Neural cell (in vitro differentiated cells): ENCODE measurements around the gene PAN3. TPM values are rescaled to one million over a fixed set of nuclear protein-coding genes. Genes with fewer than 3 reads are reported as not detected.

Experiments
- H2AFZ ChIP-seq: fragments of 200-600, 300-800 bp; sonication (generic), shearing (Covaris generic); 2 replicates; pipeline ENCODE4 v1.6.0; 2014; ENCODE audit warnings: low read depth, mild to moderate bottlenecking, antibody characterized with exemption, low read length, moderate library complexity
- H3F3A ChIP-seq: fragments of 200-600 bp; shearing (Covaris generic); 2 replicates; pipeline ENCODE4 v1.6.1; 2016; ENCODE audit warnings: mild to moderate bottlenecking, moderate library complexity, mixed read lengths, antibody characterized with exemption, low read length; ENCODE audit not compliant: insufficient read depth, poor library complexity, severe bottlenecking
- H3K27ac ChIP-seq: fragments of 200-600, 300-800 bp; sonication (generic), shearing (Covaris generic); 2 replicates; pipeline ENCODE4 v1.5.1; 2014; ENCODE audit warnings: mild to moderate bottlenecking, low read length, moderate library complexity
- H3K27me3 ChIP-seq: fragments of 300-800, 200-600 bp; sonication (generic), shearing (Covaris generic); 2 replicates; pipeline ENCODE4 v1.6.0; 2014; ENCODE audit warnings: mild to moderate bottlenecking, low read depth, low read length, moderate library complexity; ENCODE audit not compliant: insufficient read depth
- H3K36me3 ChIP-seq: fragments of 300-800, 200-600 bp; sonication (generic), shearing (Covaris generic); 2 replicates; pipeline ENCODE4 v1.5.1; 2014; ENCODE audit warnings: mild to moderate bottlenecking, antibody characterized with exemption, low read length, moderate library complexity; ENCODE audit not compliant: insufficient read depth
- H3K4me2 ChIP-seq: fragments of 300-800, 200-600 bp; sonication (generic), shearing (Covaris generic); 2 replicates; pipeline ENCODE4 v1.6.0; 2014; ENCODE audit warnings: mild to moderate bottlenecking, low read length
- H3K4me3 ChIP-seq: fragments of 300-800, 200-600 bp; sonication (generic), shearing (Covaris generic); 2 replicates; pipeline ENCODE4 v1.5.1; 2014; ENCODE audit warnings: mild to moderate bottlenecking, low read length, moderate library complexity
- H3K79me2 ChIP-seq: fragments of 200-600 bp; shearing (Covaris generic); replicated peaks from 2 replicates; pipeline ENCODE4 v1.6.0; 2014; ENCODE audit warnings: mild to moderate bottlenecking, low read length, moderate library complexity; ENCODE audit not compliant: insufficient read depth
- H3K9ac ChIP-seq: fragments of 300-800, 200-600 bp; sonication (generic), shearing (Covaris generic); 2 replicates; pipeline ENCODE4 v1.6.1; 2016; ENCODE audit warnings: mild to moderate bottlenecking, low read length, mixed read lengths
- H3K9me2 ChIP-seq: fragments of 200-600 bp; shearing (Covaris generic); 2 replicates; pipeline ENCODE4 v1.6.1; 2016; ENCODE audit warnings: mild to moderate bottlenecking, low read length, mixed read lengths; ENCODE audit not compliant: insufficient read depth
- H3K9me3 ChIP-seq: fragments of 200-600, 300-800 bp; sonication (generic), shearing (Covaris generic); 2 replicates; pipeline ENCODE4 v1.6.1; 2016; ENCODE audit warnings: mild to moderate bottlenecking, mixed run types, low read length, moderate library complexity, mixed read lengths
- H4K20me1 ChIP-seq: fragments of 200-600 bp; shearing (Covaris generic); 2 replicates; pipeline ENCODE4 v1.6.1; 2016; ENCODE audit warnings: mild to moderate bottlenecking, mixed run types; ENCODE audit not compliant: insufficient read depth
- EP300 ChIP-seq: fragments of 450-650 bp; conservative IDR thresholded peaks from 2 replicates; pipeline ENCODE4 v1.6.1; 2014; ENCODE audit warnings: antibody characterized with exemption, mild to moderate bottlenecking, moderate library complexity; ENCODE audit not compliant: poor library complexity, severe bottlenecking
- EZH2 ChIP-seq: fragments of 200-600, 300-800 bp; shearing (Covaris generic), sonication (generic); IDR thresholded peaks from 2 replicates; pipeline ENCODE4 v1.6.1; 2014; ENCODE audit warnings: antibody characterized with exemption, low read length, borderline replicate concordance, mild to moderate bottlenecking; ENCODE audit not compliant: insufficient read depth, poor library complexity, severe bottlenecking
- MXI1 ChIP-seq: fragments of 450-650 bp; conservative IDR thresholded peaks from 2 replicates; pipeline ENCODE4 v1.6.1; 2014; ENCODE audit warnings: antibody characterized with exemption, mild to moderate bottlenecking; ENCODE audit not compliant: poor library complexity, severe bottlenecking
- POLR2AphosphoS5 ChIP-seq: IDR thresholded peaks from 2 replicates; pipeline ENCODE4 v1.6.1; 2012
- RAD21 ChIP-seq: fragments of 450-650 bp; conservative IDR thresholded peaks from 2 replicates; pipeline ENCODE4 v1.6.1; 2014; ENCODE audit warnings: antibody characterized with exemption, mild to moderate bottlenecking, moderate library complexity
- SMC3 ChIP-seq: fragments of 450-650 bp; conservative IDR thresholded peaks from 2 replicates; pipeline ENCODE4 v1.6.1; 2014; ENCODE audit warnings: antibody characterized with exemption, mild to moderate bottlenecking, moderate library complexity; ENCODE audit not compliant: poor library complexity
- TAF1 ChIP-seq: IDR thresholded peaks from 2 replicates; pipeline ENCODE4 v1.6.1; 2012; ENCODE audit warnings: low read depth
- polyA plus RNA-seq: library from polyadenylated mRNA; depleted of rRNA; stranded (reverse); fragments of >200 nt; gene quantifications from 2 replicates; pipeline ENCODE4 v1.2.3, GENCODE V29; 2014
- TF ChIP-seq, protein P1 (sequence below): IDR thresholded peaks from 2 replicates; pipeline ENCODE4 v1.6.1; 2012; ENCODE audit warnings: borderline replicate concordance
- TF ChIP-seq, protein P2 (sequence below): fragments of 450-650 bp; IDR thresholded peaks from 2 replicates; pipeline ENCODE4 v1.5.1; 2014; ENCODE audit warnings: antibody characterized with exemption, mild to moderate bottlenecking, moderate library complexity; ENCODE audit not compliant: poor library complexity, severe bottlenecking

The PAN3 gene
- polyA plus RNA-seq, 1 donor from 2014 or later = 44.0 TPM

DNA sequence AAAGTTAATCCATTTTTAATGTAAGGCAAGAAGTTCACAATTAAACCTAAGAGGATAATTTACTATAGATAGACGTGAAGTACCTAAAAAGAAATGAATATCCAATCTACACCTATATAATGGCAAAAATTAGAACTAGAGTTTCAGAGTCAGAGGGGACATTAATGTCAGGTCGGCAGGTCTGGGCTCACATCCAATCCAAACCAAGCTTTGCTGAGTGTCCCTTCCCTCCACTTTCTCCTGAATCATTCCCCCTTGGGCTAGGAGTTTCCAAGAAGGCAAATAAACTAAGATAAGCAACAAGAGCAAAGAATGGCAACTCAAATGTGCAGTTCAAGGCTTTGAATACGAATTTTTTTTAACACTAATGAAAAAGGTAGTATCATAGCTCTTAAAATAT, 40.8 kb upstream of the PAN3 start:
- no peaks in the 10 kb centered on the region for H3K9me3 ChIP-seq
- TF ChIP-seq TAF1 = no peak
- TF ChIP-seq, protein P1, sequence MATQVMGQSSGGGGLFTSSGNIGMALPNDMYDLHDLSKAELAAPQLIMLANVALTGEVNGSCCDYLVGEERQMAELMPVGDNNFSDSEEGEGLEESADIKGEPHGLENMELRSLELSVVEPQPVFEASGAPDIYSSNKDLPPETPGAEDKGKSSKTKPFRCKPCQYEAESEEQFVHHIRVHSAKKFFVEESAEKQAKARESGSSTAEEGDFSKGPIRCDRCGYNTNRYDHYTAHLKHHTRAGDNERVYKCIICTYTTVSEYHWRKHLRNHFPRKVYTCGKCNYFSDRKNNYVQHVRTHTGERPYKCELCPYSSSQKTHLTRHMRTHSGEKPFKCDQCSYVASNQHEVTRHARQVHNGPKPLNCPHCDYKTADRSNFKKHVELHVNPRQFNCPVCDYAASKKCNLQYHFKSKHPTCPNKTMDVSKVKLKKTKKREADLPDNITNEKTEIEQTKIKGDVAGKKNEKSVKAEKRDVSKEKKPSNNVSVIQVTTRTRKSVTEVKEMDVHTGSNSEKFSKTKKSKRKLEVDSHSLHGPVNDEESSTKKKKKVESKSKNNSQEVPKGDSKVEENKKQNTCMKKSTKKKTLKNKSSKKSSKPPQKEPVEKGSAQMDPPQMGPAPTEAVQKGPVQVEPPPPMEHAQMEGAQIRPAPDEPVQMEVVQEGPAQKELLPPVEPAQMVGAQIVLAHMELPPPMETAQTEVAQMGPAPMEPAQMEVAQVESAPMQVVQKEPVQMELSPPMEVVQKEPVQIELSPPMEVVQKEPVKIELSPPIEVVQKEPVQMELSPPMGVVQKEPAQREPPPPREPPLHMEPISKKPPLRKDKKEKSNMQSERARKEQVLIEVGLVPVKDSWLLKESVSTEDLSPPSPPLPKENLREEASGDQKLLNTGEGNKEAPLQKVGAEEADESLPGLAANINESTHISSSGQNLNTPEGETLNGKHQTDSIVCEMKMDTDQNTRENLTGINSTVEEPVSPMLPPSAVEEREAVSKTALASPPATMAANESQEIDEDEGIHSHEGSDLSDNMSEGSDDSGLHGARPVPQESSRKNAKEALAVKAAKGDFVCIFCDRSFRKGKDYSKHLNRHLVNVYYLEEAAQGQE = no peak
- TF ChIP-seq MXI1 = no peak
- TF ChIP-seq, protein P2, sequence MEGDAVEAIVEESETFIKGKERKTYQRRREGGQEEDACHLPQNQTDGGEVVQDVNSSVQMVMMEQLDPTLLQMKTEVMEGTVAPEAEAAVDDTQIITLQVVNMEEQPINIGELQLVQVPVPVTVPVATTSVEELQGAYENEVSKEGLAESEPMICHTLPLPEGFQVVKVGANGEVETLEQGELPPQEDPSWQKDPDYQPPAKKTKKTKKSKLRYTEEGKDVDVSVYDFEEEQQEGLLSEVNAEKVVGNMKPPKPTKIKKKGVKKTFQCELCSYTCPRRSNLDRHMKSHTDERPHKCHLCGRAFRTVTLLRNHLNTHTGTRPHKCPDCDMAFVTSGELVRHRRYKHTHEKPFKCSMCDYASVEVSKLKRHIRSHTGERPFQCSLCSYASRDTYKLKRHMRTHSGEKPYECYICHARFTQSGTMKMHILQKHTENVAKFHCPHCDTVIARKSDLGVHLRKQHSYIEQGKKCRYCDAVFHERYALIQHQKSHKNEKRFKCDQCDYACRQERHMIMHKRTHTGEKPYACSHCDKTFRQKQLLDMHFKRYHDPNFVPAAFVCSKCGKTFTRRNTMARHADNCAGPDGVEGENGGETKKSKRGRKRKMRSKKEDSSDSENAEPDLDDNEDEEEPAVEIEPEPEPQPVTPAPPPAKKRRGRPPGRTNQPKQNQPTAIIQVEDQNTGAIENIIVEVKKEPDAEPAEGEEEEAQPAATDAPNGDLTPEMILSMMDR = no peak
- H3K27me3 ChIP-seq = peaks cover 33% of the 10 kb centered on the region
- H3K36me3 ChIP-seq = no peaks in the 10 kb centered on the region
- no peaks in the 10 kb centered on the region for H3F3A ChIP-seq
- no peak overlapping the region for H3K27ac ChIP-seq
- no peak overlapping the region for H3K4me2 ChIP-seq
- no peak overlapping the region for H3K9ac ChIP-seq
- no peak overlapping the region for H3K4me3 ChIP-seq
- no peak overlapping the region for H2AFZ ChIP-seq
- no peaks in the 10 kb centered on the region for H3K79me2 ChIP-seq
- H4K20me1 ChIP-seq = no peaks in the 10 kb centered on the region
- H3K9me2 ChIP-seq = no peaks in the 10 kb centered on the region

DNA sequence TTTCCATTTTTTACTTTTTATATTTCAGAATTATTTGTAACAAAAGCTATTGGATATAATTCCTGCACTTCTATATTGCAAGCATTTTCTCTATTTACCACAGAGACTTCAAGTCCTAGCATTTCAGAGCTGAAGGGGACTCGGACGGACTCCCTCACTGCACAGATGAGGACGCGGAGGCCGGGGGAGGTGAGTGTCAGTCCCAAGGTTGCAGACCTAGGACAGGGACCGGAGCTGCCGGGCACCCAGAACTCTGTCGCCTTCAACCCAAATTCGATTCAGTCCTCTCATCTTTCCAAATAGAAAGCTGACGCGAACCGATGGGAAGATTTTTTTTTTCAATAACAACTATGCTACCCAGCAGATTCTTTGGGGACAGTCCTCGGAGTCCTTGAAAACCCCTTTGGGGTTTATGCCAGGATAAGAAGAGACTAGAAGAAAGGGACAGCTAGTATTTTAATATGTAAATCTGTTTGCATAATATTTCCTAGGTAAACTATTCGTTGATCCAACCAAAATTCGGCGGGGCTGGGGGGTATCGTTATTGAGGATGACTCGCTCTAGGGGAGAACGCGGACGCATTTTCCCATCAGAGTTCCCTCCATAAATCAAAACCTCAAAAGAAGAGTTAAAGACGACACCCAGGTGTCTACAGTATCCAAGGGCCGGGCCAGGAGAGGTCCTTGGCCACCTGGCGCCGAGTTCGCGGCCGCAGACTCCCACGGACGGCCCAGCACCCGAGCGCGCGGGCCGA, 38.8 kb upstream of the PAN3 start:
- peak overlapping the region; percentile 45 for H2AFZ ChIP-seq

More for the DNA sequence above, 38.8 kb upstream of the PAN3 start:
- Histone ChIP-seq H3F3A (no peaks in the 10 kb centered on the region), H3K27me3 (peaks cover 33% of the 10 kb centered on the region), H3K27ac (no peak overlapping the region), H3K9ac (peak overlapping the region; percentile 54), H3K9me3 (no peaks in the 10 kb centered on the region), H3K9me2 (no peaks in the 10 kb centered on the region), H3K4me3 (peak overlapping the region; percentile 77), H3K4me2 (no peak overlapping the region), H3K36me3 (no peaks in the 10 kb centered on the region), H4K20me1 (no peaks in the 10 kb centered on the region), H3K79me2 (no peaks in the 10 kb centered on the region)
- no peak for TF ChIP-seq EZH2
- TF ChIP-seq MXI1 = no peak
- TF ChIP-seq TAF1 = no peak
- no peak for TF ChIP-seq EP300
- TF ChIP-seq, protein P2 = no peak
- TF ChIP-seq RAD21 = no peak
- TF ChIP-seq, protein P1 = no peak
- no peak for TF ChIP-seq POLR2AphosphoS5
- no peak for TF ChIP-seq SMC3
